Measurements from ENCODE around the gene SLC29A3. TPM values are rescaled to one million over a fixed set of nuclear protein-coding genes. Genes with fewer than 3 reads are reported as not detected.

Gene SLC29A3
- total RNA-seq (2021) (24.1 and 35.7 TPM in 2 replicates), Bru-seq, nascent RNA (percentile 68 among the genes with signal in this experiment), BruChase-seq, experiment 1, labeled RNA remaining after a 2-hour chase (percentile 62 among the genes with signal in this experiment), BruChase-seq, experiment 2, labeled RNA remaining after a 6-hour chase (percentile 54 among the genes with signal in this experiment)
- long read RNA-seq, transcript SLC29A3-211 (5 exons, 2,136 nt), result minor isoform, 19 of 116 reads
- long read RNA-seq, transcript SLC29A3-205 (6 exons, 2,262 nt), result major isoform, 56 of 116 reads
- long read RNA-seq, partial matches to known transcripts, result 19 of 116 reads
- long read RNA-seq, other reads (novel, unspliced or antisense), result 15 of 116 reads

- TF ChIP-seq CTCF (conservative IDR thresholded peaks at IDR 0.05) (peak; percentile 84), EZH2 (IDR thresholded peaks at IDR 0.05; ENCODE audit: low read depth) (no peak)
- ChIA-PET CTCF (interaction anchor here (0.5 to 1.9 kb wide), 20 partner anchors 12 to 692 kb away, joined by 3 to 17 read pairs (median 6); no protein-coding TSS in a partner anchor), POLR2A (ENCODE audit: unreplicated experiment) (interaction anchor here (0.6 to 1.5 kb wide), 8 partner anchors 20 to 1799 kb away, joined by 3 to 18 read pairs (median 4); no protein-coding TSS in a partner anchor)
- peaks cover 18% of the 10 kb centered on the region for H3K79me2 ChIP-seq (ENCODE audit: low read depth)
- peaks cover 19% of the 10 kb centered on the region for H3K4me1 ChIP-seq (replicated peaks; ENCODE audit: insufficient read depth)
- H3K27me3 ChIP-seq (ENCODE audit: insufficient read depth, low read depth), result no peaks in the 10 kb centered on the region
- H3K9me2 ChIP-seq (ENCODE audit: insufficient read depth), result no peaks in the 10 kb centered on the region
- H3K27ac ChIP-seq, result no peak within 1 kb of the TSS
- no peaks in the 10 kb centered on the region for H3K9me3 ChIP-seq (ENCODE audit: insufficient read depth, low read depth)
- H2AFZ ChIP-seq, result peak within 1 kb of the TSS; percentile 95
- H3K4me3 ChIP-seq, result peak within 1 kb of the TSS; percentile 65
- peaks cover 16% of the 10 kb centered on the region; the same call in 1 of the 2 replicates for H3K36me3 ChIP-seq (ENCODE audit: low read depth)
- no peaks in the 10 kb centered on the region for H4K20me1 ChIP-seq (ENCODE audit: insufficient read depth)
- BruUV-seq (replicated peaks), result no TSS peak
- DNase-seq, result peak; percentile 68 to 83
- H3F3A ChIP-seq (ENCODE audit: insufficient read depth, low read depth), result peaks cover 23% of the 10 kb centered on the region; the same call in 1 of the 2 replicates
- peak within 1 kb of the TSS; percentile 94 for H3K4me2 ChIP-seq
- intact Hi-C loops (cut with micrococcal nuclease; ENCODE audit: unreplicated experiment), result loop anchor here (1.0 to 10.0 kb wide), 9 partner anchors 30 to 1016 kb away; partner anchors contain the start of gene CDH23
Measured at GRCh38 chr10:71319042-71319799, at the start of gene SLC29A3. Gene SLC29A3 (plus strand): TSS chr10:71319259. CDS start chr10:71319310, 51 bp downstream.

DNA sequence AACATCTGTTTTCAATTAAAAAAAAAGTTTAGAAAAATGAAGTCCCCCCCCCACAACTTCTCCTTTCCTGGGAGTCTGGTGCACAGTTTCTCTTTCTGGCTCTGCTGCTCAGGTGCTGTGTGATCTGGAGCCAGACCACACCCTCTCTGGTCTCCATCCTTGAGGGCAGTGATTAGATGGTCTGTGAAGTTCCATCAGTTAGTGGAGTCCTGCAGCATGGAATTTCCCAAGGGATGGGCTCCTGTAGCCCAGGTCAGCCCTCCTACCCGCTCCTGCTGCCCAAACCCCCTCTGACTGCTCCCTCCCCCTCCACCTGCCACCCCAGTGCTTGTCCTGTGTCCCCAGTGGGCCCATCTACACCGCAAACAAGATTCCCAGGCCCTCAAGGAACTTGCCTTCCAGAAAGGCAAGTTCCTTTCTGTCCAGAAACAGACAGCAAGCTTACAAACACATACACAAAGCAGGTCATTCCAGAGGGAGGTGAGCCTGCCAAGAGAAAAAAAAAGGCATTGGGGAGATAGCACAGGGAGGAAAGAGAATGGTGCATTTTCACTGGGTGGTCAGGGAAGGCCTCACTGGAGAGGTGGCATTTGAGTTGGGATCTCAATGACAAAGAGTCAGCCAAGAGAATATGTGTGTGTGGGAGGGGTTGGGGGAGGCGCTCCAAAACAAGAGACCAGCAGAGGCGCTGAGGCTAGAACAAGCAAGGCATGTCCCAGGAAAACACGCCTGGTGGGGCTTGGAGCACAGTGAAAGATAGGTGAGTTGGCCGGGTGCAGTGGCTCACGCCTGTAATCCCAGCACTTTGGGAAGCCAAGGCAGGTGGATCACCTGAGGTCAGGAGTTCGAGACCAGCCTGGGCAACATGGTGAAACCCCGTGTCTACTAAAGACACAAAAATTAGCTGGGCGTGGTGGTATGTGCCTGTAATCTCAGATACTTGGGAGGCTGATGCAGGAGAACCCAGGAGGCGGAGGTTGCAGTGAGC, 49.5 kb upstream of the SLC29A3 start:
- Histone ChIP-seq H3K36me3 (ENCODE audit: low read depth) (no peaks in the 10 kb centered on the region), H4K20me1 (ENCODE audit: insufficient read depth) (no peaks in the 10 kb centered on the region), H2AFZ (no peak overlapping the region), H3K27ac (no peak overlapping the region), H3K79me2 (ENCODE audit: low read depth) (no peaks in the 10 kb centered on the region), H3F3A (ENCODE audit: insufficient read depth, low read depth) (0 out of 2 replicates have a peak, but pooled peaks cover 5% of the 10 kb centered on the region), H3K9me2 (ENCODE audit: insufficient read depth) (no peaks in the 10 kb centered on the region), H3K4me3 (no peak overlapping the region), H3K4me1 (replicated peaks; ENCODE audit: insufficient read depth) (peaks cover 6% of the 10 kb centered on the region), H3K27me3 (ENCODE audit: insufficient read depth, low read depth) (no peaks in the 10 kb centered on the region), H3K9me3 (ENCODE audit: insufficient read depth, low read depth) (no peaks in the 10 kb centered on the region), H3K4me2 (no peak overlapping the region)
- no peak for TF ChIP-seq EZH2 (IDR thresholded peaks at IDR 0.05; ENCODE audit: low read depth)
- TF ChIP-seq CTCF (conservative IDR thresholded peaks at IDR 0.05), result no peak
- ChIA-PET CTCF (interaction anchor here (0.5 to 1.5 kb wide), 12 partner anchors 11 to 1412 kb away, joined by 3 to 16 read pairs (median 4); no protein-coding TSS in a partner anchor), POLR2A (ENCODE audit: unreplicated experiment) (interaction anchor here (0.6 kb wide), 2 partner anchors 58 to 428 kb away, joined by 3 to 5 read pairs; no protein-coding TSS in a partner anchor)
- DNase-seq, result peak in 1 of 2 experiments; percentile 18
- intact Hi-C loops (cut with micrococcal nuclease; ENCODE audit: unreplicated experiment), result loop anchor here (1.0 to 5.0 kb wide), 3 partner anchors 56 to 367 kb away; no protein-coding TSS in a partner anchor
- no TSS peak for BruUV-seq (replicated peaks)
